LNCAP (cell line): ENCODE data around the gene CCR6.

ENCODE experiments used
- TF ChIP-seq, protein P1 (sequence below): fragments of 450-650 bp; IDR thresholded peaks from 2 replicates; pipeline ENCODE4 v1.5.1; 2017; ENCODE audit warnings: mild to moderate bottlenecking

The CCR6 gene

DNA sequence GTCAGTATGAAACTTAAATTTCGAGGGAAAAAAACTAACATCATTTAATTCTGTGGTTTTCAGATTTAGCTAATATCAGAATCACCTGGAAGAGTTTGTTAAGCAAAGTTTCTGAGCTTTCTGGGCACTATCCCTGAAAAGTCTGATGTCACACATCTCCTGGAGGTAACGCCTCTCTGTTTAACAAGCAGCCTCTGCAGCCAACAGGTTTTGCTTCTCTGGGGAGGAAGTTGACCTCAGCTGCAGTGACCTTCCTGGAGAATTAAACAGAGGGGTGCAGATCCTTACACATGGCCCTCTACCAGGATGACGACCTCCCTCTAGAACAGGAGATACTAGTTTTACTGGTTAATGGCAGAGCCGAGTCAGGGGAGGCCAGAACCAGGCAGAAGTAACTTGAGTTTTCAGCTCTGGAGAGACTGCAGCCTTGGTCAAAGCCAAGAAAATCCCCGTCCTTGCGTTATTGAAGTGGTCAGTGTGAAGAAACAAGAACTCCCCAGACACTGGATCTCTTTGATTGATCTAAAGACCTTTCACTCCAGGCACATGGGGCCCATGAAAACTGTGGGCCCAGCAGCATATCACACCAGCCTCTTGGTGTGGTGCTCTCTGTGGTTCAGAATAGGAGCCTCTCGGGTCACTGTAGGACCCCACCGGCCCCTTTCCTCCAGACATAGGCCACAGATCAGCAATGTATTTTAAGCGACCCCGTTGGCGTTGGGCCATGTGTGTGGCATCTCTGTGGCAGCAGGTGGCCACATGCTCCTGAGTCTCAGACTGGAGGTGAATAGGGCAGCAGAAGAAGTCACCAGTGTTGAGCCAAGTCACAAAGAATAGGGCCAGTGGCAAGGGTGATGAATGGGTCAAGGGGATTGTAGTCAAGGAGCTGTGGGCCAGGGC, 33.4 kb upstream of the CCR6 start:
- TF ChIP-seq, protein P1, sequence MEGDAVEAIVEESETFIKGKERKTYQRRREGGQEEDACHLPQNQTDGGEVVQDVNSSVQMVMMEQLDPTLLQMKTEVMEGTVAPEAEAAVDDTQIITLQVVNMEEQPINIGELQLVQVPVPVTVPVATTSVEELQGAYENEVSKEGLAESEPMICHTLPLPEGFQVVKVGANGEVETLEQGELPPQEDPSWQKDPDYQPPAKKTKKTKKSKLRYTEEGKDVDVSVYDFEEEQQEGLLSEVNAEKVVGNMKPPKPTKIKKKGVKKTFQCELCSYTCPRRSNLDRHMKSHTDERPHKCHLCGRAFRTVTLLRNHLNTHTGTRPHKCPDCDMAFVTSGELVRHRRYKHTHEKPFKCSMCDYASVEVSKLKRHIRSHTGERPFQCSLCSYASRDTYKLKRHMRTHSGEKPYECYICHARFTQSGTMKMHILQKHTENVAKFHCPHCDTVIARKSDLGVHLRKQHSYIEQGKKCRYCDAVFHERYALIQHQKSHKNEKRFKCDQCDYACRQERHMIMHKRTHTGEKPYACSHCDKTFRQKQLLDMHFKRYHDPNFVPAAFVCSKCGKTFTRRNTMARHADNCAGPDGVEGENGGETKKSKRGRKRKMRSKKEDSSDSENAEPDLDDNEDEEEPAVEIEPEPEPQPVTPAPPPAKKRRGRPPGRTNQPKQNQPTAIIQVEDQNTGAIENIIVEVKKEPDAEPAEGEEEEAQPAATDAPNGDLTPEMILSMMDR, result no peak

DNA sequence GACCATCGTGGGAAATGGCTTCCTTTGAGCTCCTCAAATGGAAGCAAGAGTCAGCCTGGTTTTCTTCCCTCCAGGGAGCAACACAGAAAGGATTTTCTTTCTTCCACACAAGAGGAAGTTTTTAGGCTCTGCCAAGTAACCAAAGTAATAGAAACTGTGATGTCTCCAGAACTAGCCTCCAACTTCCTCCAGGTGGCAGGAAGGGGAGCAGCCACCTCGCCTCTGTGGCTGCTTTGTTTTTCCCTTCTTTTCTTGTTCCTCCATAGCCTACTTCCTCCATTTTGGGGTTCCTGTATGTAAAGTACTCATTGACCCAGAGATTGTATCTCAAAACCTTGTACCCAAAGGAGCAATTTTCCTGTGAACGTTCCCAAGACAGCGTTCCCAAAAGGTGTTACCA, 32.7 kb upstream of the CCR6 start:
- TF ChIP-seq, protein P1, result no peak

DNA sequence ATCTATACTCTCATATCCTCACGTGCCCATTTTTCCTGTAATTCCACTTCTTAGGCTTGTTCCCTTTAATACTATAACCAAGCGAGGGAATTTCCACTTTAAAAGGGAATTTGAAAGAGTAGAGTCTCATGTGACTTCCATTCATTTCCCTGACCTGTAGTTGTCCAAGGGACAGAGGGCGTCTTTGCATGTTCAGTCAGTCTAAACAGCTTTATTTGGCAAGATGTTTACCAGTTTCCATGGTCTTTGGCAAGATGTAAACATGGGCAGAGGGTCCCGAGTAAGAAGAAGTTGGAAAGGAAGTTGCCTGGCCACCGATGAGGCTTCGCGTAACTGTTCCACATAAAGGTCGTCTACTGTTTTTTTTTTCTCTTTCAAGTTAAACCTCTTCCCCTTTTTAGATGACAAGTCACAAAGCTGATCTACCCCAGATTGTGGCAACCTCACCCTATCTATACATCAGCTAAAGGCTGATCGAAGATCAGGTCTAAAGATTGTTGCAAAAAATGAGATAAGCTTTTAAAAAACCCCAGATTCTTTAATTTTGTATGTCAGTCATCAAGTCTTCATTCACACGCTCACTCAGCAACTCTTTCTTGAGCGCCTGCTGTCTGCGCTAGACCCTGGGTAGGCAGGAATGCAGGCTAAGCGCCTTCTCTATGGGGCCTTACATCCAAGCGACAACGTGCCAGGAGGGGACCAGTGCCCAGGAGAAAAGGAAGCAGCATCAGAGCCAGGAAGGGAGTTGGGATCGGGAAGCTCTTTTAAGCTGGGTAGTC, 31.7 kb upstream of the CCR6 start:
- TF ChIP-seq, protein P1, result no peak

DNA sequence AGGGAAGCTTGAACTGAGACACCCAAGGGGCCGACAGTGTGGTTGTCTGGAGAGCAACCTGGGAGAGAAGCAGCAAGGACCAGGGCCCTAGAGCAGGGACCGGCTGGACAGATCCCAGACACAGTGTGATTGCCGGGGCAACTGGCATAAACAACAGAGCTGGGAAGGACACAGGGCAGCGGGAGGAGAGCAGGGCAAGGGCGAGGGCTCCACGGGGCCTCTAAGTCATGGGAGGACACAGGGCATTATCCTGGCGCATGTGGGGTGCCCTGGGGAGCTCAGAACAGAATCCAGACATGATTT, 31.1 kb upstream of the CCR6 start:
- TF ChIP-seq, protein P1, result no peak

DNA sequence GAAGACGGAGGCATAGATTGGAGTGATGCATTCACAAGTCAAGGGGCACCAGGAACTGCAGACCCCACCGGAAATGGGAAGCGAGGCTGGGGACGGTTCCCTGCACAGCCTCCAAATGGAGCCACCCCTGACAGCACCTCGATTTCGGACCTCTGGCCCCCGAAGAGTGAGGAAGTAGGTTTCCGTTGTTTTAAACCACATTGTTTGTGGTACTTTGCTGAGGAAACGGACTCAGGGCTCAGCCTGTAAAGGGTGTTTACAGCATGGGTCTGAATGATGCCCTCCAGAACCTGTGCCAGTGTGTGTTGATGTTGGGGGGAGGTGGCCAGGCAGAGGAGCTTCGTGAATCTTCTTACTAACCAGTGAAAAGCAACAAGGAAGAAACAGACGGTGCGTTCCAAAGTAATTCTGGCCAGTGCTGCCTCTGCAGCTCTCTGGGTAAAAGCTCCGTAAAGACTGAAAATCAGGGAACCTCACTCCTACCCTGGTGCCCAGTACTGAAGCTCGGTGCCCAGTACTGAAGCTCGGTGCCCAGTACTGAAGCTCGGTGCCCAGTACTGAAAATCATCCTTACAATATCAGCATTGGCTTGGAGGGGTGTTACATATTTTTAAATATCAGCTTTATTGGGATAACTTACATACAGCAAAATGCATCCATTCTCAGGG, 30.1 kb upstream of the CCR6 start:
- TF ChIP-seq, protein P1, result no peak

DNA sequence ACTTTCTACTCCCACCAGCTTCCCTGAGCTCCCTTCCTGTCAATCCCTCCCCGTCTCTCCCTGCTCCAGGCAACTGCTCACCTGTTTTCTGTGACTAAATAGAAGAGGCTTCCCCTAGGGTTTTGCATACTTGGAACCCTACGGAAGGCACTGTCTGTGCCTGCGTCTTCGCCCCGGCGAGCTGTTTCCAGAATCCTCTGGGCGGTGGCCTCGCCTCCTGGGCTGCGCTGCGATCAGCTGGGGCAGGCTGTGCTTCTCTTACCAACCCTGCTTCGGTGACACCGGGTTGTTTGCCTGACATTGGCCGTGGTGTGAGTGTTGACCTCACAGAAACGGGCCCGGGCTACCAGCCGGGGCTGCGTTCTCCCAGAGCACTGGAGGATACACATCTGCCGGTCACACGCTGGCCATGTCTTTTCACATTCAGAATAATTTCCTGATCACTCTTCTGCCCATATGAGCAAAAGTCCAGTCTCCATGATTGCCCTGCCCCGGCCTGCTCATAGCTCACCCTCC, 29.4 kb upstream of the CCR6 start:
- TF ChIP-seq, protein P1, result no peak

DNA sequence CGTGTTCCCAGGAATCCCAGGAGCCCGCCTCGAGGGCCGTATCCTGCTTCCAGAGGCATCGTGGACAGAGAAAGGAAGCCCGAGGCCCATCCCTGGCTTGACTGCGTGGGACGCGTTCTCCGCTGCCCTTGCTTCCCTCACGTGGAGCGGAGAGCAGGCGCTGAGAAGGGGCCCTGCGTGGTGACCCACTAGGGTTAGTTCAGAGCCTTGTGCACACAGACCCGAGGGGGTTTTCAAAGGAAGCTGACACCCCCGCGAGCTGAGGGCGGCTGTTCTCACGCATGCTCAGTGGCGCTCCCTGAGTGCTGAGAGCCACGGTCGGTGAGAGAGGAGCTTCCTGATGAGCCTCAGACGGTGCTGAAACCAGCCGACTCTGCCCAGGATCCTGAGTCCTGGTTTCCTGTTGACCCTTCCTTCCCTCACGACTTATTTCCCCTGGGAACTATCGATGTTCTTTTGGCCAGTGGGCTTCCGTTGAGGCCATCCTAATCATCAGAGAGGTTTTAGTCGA, 28.9 kb upstream of the CCR6 start:
- TF ChIP-seq, protein P1, result no peak
